Stimulated activated CD4-positive, alpha-beta T cell treated with anti-CD3 and anti-CD28 coated beads, Interleukin-2, amount 100 ng/mL, for 4 hours (primary cell): Measurements from ENCODE around the gene ARHGEF39.

Experiments used
- DNase-seq: peaks from one replicate; pipeline ENCODE4 v3.0.0-alpha.2; 2020; ENCODE audit warnings: low read depth

The ARHGEF39 gene

DNA sequence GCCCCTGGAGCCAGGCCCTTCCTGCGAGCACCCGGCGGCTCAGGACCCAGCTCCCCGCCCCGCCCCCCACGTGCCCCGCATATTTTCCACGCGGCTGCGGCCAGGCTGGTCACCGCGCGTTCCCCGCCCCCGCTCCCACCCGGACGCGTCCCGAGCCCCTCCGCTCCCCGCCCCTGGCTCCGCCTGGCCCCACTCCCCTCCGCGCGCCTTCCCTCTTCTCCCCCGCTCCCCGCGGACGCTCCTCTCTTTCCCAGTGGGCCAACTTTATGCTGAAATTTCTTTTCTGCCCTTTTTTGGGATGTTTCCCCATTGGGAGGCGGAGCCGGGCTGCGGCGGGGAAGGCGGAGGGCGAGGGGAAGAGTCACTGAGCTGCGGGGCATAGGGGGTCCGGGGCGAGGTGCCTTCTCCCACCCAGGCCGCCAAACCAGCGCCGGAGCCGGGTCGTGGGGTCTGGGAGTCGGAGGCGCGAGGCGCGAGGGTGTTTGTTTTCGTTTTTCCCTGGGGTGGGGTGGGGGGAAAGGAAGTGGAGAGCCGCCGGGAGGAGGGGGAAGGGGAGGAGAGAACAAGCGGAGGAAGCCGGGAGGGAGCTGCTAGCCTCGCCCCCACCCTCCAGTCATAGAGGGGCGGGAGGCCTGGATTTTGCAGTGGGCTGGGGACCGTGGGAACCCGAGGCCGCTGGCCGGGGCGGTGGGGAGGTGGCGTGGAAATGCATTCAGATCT is 25.8 kb upstream of the ARHGEF39 start:
- DNase-seq: no peak

DNA sequence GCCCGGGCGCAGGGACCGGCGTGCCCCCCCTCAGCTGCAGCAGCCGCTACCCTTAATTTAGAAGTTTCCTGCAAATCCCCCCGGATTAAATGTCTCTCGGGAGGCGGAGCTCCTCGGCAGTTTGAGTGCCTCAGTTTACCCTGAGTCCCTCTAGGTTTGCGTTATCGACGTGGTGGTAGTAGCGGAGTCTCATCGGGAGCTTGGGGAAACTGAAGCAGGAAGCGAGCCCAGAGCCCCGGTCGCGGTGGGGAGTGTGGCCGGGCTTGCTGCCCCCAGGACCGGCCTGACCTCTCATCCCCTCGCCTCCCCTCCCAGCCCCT is 25.3 kb upstream of the ARHGEF39 start:
- no peak for DNase-seq

DNA sequence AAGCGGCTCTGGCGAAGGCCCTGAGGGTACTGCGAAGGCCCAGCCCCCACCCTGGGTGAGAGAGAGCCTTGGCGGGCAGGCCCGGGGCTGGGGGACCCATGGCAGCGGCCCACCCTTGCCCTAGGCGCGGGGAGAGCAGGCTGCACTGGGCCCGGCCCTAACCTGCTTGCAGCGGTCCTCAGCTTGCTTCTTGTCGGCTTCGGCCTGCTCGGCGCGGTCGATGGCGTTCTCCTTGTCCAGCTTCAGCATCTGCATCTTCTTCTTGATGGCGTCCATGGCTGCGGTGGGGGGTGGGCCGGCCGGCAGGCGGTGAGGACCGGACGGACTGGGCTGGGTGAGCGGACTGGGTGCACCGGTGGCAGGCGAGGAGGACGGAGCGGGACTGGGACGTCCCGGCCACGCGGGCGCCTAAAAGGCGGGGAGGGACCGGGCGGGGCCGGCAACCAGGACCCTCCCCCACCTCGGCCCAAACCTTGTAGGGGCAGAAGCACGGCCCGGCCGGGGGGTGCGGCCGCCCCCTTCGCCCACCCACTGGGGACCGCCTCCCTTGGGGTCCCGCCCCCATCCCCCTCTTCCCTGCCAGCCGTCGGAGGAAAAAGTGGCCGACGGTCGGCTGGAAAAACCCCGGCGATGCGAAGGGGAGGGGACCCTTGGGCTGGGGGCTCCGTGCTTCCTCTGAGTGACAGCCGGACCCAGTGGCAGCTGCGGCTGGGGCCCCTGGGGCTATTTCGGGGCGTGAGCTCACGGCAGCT is 24.7 kb upstream of the ARHGEF39 start, which contains the start of gene TPM2:
TSS of gene TPM2 (minus strand) at position 384 of the 752 bp plus-strand sequence. CDS start at position 276, 108 bp downstream.
- DNase-seq: no peak

DNA sequence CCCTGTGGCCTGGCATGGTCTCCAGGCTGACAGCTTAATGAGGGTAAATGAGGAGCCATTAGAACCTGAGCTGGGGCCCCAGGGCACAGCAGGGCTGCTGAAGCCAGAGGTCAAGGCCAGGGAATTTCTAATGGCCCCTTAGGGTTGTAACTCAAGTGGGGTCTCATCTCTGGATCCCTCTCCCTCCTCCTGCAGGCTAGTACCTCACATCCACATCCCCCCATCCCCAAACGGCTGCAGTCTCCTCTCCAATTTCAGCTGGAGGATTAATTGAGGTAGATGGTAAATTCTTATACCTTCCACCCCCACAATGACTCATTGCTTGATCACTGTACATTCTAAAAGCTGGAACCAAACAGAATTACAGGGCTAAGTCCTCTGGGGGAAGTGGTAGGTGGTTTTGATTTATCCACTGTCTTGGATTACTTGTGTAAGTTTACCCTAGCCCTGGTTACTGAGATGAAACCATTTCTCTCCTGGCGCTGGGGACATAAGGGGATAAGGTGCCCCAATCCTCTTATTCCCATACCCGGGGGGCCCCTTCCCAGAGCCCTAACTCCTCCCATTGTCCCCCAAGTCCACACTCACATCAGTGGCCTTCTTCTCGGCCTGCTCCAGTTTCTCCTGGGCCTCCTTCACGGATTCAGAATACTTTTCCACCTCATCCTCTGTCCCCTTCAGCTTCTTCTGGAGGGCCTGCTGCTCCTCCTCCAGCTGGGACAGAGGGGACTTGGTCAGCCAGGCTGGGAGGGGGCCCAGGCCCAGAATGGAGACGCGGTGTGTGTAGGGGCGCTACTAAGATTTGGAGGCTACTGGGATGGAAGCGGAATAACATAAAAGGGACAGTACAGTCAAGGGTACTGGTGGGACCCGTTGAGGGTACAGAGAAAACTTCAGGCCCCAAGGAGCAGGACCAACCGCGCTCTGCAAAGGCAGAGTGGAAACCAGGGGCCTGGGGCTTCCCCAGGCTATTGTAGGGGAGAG is 23.9 kb upstream of the ARHGEF39 start:
- no peak for DNase-seq

DNA sequence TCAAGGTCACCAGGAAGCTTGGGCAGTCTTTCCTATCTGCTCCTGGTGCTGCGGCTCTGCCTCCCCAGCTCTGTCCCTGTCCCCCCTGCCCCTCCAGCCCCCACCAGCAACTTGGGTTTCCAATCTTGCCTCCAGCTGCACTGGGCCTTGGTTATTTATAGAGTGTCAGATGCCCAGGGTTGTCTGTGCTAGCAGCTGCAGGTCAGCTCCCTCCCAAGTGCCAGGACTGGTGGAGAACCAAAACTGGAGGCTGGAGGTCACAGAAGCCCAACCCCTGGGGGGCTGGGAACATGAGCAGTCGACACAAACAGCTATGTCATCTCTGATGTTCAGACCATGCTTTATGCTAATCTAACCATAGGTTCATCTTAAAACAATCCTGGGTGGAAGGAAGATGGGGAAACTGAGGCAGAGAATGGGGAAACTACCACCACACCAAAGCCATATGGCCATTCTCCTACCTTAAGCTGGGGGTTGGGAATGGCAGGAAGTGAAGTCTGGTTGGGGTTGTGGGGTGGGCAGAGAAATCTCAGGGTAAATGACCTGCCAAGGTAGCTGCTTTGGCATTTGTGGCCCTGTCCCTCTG is 23.1 kb upstream of the ARHGEF39 start:
- no peak for DNase-seq

DNA sequence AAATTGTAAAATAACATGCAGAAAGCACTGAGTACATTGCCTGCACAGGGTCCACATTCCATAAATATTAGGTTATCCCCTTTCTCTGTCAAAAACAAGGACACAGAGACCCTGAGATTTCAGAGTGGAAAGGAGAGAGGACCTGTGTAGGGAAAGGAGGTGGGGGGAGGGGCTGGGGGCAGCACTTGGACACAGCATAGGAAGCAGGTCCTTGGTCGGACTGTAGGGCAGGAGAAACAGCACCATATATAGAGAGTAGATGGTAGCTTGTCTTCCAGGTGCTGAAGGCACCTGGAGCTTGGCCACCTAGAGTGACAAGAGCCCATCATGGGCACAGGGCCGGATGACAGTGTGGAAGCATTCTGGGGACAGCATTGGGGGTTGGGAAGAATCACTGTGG is 22.3 kb upstream of the ARHGEF39 start:
- DNase-seq: no peak

DNA sequence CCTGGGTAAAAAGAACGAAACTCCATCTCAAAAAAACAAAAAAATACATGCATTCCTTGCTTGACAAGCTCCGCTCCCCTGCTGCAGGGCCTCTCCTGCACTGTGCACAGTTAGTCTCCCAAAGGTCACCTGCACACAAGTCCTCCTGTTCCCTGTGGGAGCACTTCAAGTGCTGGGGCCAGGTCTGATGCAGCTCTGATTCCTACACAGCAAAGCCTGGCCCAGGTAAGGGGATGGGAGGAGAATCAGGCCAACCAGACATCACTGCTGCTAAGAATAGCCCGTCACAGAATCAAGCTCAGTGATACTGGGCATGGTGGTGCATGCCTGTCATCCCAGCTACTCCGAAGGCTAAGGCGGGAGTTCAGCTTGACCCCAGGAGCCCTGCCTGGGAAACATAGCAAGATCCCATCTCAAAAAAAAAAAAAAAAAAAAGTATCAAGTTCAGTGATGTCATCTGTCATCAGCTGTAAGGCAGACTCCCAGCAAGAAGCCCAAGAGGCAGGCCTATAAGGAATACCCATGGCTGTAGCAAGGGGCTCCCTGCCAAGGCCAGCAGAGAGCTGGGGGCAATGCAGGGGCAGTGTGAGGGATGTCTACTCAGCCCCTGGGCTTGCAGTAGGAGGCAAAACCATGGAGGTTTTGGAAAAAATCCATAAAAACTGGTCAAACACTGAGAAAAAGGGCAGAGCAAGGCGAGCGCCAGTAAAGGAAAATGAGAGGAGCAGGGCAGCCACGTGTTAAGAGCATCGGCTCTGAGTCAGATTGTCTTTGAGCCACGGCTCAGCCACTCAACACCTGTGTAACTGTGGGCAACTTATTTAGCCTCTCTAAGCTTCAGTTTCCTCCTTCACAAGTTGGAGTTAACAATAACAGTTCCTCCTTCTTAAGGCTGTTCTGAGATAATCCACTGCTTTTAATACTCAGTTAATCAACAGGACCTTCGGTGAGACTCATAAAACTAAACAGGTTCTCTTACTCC is 21.5 kb upstream of the ARHGEF39 start:
- no peak for DNase-seq

DNA sequence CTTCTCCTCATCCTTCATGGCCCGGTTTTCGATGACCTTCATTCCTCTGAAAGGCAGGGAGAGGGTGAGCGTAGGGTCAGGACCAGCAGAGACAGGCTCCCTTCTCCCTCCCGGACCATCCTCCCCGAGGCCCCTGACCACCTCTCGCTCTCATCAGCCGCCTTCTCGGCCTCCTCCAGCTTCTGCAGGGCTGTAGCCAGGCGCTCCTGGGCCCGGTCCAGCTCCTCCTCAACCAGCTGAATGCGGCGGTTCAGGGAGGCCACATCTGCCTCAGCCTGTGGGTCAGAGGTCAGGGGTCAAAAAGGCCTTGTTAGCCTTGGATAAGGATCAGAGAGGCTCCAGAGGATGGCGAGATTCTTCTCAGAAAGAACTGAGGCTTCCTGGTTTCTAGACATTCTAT is 20.5 kb upstream of the ARHGEF39 start:
- DNase-seq: no peak

DNA sequence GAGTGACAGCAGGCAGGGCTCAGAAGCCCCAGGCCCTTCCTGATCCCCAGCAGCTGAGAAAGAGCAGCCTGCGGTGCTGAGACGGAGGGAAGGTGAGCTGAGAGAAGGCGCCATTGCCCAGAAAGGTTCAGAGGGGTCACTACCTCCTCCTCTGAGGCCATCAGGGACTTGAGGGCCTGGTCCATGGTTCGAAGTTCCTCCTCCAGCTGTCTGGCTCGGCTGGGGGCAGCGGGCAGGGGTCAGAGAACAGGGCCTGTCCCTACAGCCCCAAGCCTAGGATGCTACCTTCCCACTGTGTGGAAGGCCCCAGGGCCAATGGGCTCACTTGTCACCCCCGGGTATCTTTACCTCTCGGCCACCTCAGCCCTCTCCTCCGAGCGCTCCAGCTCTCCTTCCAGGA is 19.9 kb upstream of the ARHGEF39 start:
- DNase-seq: no peak

DNA sequence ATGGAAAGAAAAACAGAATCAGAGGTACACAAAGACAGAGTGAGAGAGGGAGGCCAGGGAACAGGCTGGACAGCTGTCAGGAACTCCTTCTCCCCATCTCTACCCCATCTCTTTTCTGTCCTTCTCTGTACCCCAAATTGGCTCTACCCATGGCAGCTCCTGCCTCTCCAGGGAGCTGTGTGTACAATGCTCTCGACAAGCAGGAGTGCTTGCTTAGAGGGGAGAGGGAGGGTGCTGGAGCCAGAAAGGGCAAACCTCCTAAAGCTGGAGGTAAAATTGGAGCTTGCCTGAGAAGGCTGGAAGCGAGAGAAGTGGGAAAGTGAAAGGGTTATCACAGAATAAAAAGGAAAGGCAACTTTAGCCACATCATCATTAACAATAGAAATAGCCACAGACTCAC is 18.3 kb upstream of the ARHGEF39 start:
- DNase-seq: no peak

DNA sequence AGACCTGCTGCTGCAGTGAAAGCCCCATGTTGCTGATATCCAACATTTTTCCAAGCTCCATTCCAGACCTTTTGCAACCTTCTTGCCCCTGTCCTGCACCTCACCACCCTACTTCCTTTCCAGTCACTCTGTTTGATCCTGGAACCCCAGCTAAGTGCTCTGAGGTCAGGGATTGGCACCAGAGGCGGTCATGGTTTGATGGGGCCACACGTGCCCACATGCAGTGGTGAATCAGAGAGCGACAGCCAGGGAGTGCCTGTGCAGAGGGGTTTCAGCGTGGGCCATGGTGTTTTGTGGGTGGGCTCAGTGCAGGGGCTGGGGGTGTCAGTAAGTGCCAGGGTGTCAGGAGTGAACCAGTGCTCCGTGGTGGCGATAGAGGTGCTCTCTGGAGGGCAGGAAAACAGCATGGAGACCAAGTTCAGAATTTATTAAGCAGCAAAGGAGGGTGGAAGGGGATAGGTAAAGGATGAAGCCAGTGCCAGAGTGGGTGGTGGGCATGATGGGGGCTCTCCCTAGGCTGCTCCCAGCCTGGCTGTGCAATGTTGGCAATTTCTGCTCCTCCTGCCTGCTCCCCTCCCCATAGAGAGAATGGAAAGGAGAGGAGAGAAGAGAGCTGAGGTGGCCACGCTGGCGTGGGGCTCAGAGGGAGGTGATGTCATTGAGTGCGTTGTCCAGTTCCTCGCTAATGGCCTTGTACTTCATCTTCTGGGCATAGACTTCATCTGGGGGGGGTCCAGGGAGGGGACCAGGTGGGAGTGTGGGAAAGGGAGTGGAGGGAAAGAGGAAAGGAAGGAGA is 17.7 kb upstream of the ARHGEF39 start:
- no peak for DNase-seq

DNA sequence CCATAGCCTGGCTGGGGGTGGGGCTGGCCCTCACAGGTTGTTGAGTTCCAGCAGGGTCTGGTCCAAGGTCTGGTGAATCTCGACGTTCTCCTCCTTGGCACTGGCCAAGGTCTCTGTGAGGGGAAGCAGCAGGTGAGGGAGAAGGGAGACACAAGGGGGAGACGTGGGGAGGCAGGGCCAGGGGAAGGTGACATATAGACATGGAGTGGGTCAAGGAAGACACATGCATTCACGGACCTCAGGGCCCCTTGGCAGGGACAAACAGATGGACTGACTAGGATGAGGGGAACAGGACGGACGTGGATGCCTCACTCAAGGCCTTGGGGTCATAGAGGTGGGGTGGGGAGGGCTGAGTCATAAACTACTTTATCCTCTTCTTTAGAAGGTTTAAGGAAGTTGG is 17.1 kb upstream of the ARHGEF39 start:
- DNase-seq: no peak

DNA sequence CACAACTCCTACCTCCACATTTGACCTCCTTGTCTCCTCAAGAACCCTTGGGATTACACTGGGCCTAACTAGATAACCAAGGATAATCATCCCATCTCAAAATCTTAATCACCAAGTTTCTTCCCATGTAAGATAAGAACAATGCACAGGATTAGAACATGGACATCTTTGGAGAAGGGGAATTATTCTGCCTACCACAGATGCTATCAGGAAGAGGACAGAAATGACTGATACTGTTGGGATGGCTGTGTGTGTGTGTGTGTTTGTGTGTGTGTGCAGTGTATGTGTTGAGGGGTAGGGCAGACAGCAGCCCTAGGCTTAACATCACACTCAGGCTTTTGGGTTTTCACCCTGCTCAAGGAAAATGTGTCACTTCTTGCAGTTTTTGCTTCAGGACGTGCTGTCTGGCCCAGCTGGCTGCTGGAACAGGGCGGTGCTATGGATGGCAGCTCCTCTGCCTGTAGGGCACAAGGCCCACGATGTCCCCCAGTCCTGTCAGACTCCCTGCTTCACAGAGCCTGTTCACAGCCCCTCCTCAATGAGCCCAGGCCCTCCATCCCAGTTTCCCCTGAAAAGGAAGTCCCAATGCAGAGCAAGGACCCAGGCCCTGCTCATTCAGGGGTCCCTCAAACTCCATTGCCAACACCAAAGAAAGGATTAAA is 16.5 kb upstream of the ARHGEF39 start:
- DNase-seq: no peak

DNA sequence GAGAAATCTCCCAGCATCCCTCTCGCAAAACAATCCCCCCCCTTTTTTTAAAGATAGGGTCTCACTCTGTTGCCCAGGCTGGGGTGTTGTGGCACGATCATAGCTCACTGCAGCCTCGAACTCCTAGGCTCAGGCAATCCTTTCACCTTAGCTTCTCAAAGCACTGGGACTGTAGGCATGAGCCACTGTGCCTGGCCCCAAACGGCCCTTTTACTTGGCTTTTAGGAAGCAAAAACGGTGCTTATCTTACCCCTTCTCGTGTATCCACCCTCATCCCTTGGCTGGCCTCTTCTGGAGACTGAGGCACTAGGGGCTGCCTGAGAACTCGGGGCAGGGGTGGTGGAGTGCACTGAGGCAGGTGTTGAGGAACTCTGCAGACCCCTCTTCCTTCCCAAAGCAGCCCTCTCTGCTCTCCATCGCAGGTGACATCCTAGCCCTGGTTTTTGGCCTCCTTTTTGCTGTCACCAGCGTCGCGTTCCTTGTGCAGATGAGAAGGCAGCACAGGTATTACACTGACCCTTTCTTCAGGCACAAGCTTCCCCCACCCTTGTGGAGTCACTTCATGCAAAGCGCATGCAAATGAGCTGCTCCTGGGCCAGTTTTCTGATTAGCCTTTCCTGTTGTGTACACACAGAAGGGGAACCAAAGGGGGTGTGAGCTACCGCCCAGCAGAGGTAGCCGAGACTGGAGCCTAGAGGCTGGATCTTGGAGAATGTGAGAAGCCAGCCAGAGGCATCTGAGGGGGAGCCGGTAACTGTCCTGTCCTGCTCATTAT is 15.5 kb upstream of the ARHGEF39 start:
- DNase-seq: no peak

DNA sequence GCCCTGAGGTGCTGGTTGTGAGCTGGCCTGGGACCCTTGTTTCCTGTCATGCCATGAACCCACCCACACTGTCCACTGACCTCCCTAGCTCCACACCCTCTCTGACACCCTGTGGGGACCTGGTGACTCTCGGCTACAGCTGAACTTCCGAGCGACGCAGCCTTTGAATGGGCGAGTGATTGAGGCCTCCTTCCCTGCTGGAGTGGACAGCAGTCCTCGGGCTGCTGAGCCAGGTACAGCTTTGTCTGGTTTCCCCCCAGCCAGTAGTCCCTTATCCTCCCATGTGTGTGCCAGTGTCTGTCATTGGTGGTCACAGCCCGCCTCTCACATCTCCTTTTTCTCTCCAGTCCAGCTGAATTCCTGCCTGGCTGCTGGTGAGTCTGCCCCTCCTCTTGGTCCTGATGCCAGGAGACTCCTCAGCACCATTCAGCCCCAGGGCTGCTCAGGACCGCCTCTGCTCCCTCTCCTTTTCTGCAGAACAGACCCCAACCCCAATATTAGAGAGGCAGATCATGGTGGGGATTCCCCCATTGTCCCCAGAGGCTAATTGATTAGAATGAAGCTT is 14.9 kb upstream of the ARHGEF39 start:
- no peak for DNase-seq

DNA sequence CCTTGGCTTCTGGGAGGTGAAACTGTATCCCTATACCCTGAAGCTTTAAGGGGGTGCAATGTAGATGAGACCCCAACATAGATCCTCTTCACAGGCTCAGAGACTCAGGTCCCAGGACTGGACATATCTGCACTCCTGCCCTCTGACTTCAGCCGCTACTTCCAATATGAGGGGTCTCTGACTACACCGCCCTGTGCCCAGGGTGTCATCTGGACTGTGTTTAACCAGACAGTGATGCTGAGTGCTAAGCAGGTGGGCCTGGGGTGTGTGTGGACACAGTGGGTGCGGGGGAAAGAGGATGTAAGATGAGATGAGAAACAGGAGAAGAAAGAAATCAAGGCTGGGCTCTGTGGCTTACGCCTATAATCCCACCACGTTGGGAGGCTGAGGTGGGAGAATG is 14.1 kb upstream of the ARHGEF39 start:
- DNase-seq: no peak

DNA sequence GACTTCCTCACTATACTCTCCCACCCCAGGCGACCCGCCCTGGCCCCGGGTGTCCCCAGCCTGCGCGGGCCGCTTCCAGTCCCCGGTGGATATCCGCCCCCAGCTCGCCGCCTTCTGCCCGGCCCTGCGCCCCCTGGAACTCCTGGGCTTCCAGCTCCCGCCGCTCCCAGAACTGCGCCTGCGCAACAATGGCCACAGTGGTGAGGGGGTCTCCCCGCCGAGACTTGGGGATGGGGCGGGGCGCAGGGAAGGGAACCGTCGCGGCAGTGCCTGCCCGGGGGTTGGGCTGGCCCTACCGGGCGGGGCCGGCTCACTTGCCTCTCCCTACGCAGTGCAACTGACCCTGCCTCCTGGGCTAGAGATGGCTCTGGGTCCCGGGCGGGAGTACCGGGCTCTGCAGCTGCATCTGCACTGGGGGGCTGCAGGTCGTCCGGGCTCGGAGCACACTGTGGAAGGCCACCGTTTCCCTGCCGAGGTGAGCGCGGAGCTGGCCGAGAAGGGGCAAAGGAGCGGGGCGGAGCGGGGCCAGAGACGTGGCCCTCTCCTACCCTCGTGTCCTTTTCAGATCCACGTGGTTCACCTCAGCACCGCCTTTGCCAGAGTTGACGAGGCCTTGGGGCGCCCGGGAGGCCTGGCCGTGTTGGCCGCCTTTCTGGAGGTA is 10.9 kb upstream of the ARHGEF39 start:
- DNase-seq: no peak

DNA sequence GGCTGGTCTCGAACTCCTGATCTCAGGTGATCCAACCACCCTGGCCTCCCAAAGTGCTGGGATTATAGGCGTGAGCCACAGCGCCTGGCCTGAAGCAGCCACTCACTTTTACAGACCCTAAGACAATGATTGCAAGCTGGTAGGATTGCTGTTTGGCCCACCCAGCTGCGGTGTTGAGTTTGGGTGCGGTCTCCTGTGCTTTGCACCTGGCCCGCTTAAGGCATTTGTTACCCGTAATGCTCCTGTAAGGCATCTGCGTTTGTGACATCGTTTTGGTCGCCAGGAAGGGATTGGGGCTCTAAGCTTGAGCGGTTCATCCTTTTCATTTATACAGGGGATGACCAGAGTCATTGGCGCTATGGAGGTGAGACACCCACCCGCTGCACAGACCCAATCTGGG is 10.2 kb upstream of the ARHGEF39 start:
- no peak for DNase-seq
